IMR-90 (cell line): Measurements from ENCODE around the gene MUC6. TPM values are rescaled to one million over a fixed set of nuclear protein-coding genes. Genes with fewer than 3 reads are reported as not detected.

Source experiments
- ATAC-seq: fragments of 200-7000 bp; cut with Tn5 transposase; 2 replicates; pipeline ENCODE4 v1.9.1; 2020; ENCODE audit warnings: low read depth, mild to moderate bottlenecking, moderate library complexity
- BruUV-seq: library from RNA; stranded (reverse); fragments of 400-500 nt; replicated peaks from 2 replicates; lab custom pipeline; 2021; lab: Mats Ljungman, UMichigan
- CTCF ChIA-PET: fragments of 300-600 bp; formaldehyde crosslinking; extraction: SDS; loops from one replicate; lab custom pipeline; 2021; ENCODE audit warnings: antibody characterized with exemption; lab: Yijun Ruan, JAX
- POLR2A ChIA-PET: fragments of 300-600 bp; sonication (Branson Sonifier 250); formaldehyde crosslinking; loops from one replicate; lab custom pipeline; 2022; ENCODE audit warnings: antibody characterized with exemption; ENCODE audit not compliant: unreplicated experiment; lab: Charles Lee
- DNase-seq: peaks from one replicate; pipeline ENCODE4 v3.0.0; 2013
- H2AFZ ChIP-seq: replicated peaks from 2 replicates; pipeline ENCODE3; 2013; ENCODE audit warnings: low read length, mild to moderate bottlenecking; ENCODE audit not compliant: poor library complexity
- H2AK5ac ChIP-seq: 2 replicates; pipeline ENCODE4 v1.6.1; 2013; ENCODE audit warnings: low read depth, low read length, inconsistent platforms
- H2AK9ac ChIP-seq: replicated peaks from 2 replicates; pipeline ENCODE3; 2013; ENCODE audit warnings: mild to moderate bottlenecking, low read depth, low read length, moderate library complexity; ENCODE audit not compliant: poor library complexity
- H2BK120ac ChIP-seq: 2 replicates; pipeline ENCODE4 v1.6.1; 2013; ENCODE audit warnings: low read depth, low read length, inconsistent platforms
- H2BK15ac ChIP-seq: 3 replicates; pipeline ENCODE4 v1.6.1; 2013; ENCODE audit warnings: low read depth, low read length, inconsistent platforms
- H2BK20ac ChIP-seq: 2 replicates; pipeline ENCODE4 v1.6.1; 2013; ENCODE audit warnings: low read depth, mild to moderate bottlenecking, inconsistent platforms, low read length, moderate library complexity
- H2BK5ac ChIP-seq: 2 replicates; pipeline ENCODE4 v1.6.1; 2013; ENCODE audit warnings: mild to moderate bottlenecking, low read depth, low read length, inconsistent platforms; ENCODE audit not compliant: poor library complexity, severe bottlenecking
- H3K14ac ChIP-seq: replicated peaks from 2 replicates; pipeline ENCODE4 v1.6.1; 2013; ENCODE audit warnings: low read depth, low read length, inconsistent platforms
- H3K18ac ChIP-seq: 2 replicates; pipeline ENCODE4 v1.6.1; 2013; ENCODE audit warnings: low read depth, low read length, control low read depth
- H3K23ac ChIP-seq: 2 replicates; pipeline ENCODE4 v1.6.1; 2013; ENCODE audit warnings: low read depth, low read length, inconsistent platforms
- H3K27ac ChIP-seq: 2 replicates; pipeline ENCODE4 v1.5.1; 2013; ENCODE audit warnings: mild to moderate bottlenecking, control low read depth, low read length; ENCODE audit not compliant: insufficient read depth
- H3K27me3 ChIP-seq: 2 replicates; pipeline ENCODE4 v1.6.1; 2013; ENCODE audit warnings: low read length; ENCODE audit not compliant: control insufficient read depth, insufficient read depth
- H3K36me3 ChIP-seq: 2 replicates; pipeline ENCODE4 v1.6.1; 2013; ENCODE audit warnings: low read length, mixed read lengths; ENCODE audit not compliant: control insufficient read depth, insufficient read depth
- H3K4ac ChIP-seq: 2 replicates; pipeline ENCODE4 v1.6.1; 2013; ENCODE audit warnings: low read depth, low read length, inconsistent platforms
- H3K4me1 ChIP-seq: 2 replicates; pipeline ENCODE4 v1.6.1; 2013; ENCODE audit warnings: low read length, mixed read lengths; ENCODE audit not compliant: control insufficient read depth, insufficient read depth
- H3K4me2 ChIP-seq: 2 replicates; pipeline ENCODE4 v1.6.1; 2013; ENCODE audit warnings: low read depth, mild to moderate bottlenecking, control low read depth, low read length, moderate library complexity
- H3K4me3 ChIP-seq: 2 replicates; pipeline ENCODE4 v1.5.1; 2013; ENCODE audit warnings: low read depth, mild to moderate bottlenecking, control low read depth, low read length, moderate library complexity; ENCODE audit not compliant: insufficient read depth
- H3K56ac ChIP-seq: 2 replicates; pipeline ENCODE4 v1.6.1; 2013; ENCODE audit warnings: low read length, inconsistent platforms; ENCODE audit not compliant: insufficient read depth; ENCODE audit errors: extremely low read depth
- H3K79me1 ChIP-seq, 2 experiments: 2 replicates each; pipeline ENCODE4 v1.6.1; 2013; ENCODE audit warnings: low read length in 2 of 2, inconsistent platforms in 1 of 2, low read depth in 1 of 2
- H3K9ac ChIP-seq: 2 replicates; pipeline ENCODE4 v1.6.1; 2013; ENCODE audit warnings: low read depth, low read length, control low read depth
- H3K9me1 ChIP-seq: 2 replicates; pipeline ENCODE4 v1.6.1; 2013; ENCODE audit warnings: low read length, inconsistent platforms; ENCODE audit not compliant: insufficient read depth
- H3K9me3 ChIP-seq: 2 replicates; pipeline ENCODE4 v1.6.1; 2013; ENCODE audit warnings: low read length; ENCODE audit not compliant: control insufficient read depth, insufficient read depth
- H4K20me1 ChIP-seq: 2 replicates; pipeline ENCODE4 v1.6.1; 2013; ENCODE audit warnings: low read length, inconsistent platforms; ENCODE audit not compliant: insufficient read depth
- H4K5ac ChIP-seq: 2 replicates; pipeline ENCODE4 v1.6.1; 2013; ENCODE audit warnings: mild to moderate bottlenecking, low read depth, low read length, control low read depth
- H4K8ac ChIP-seq, 2 experiments: 2 replicates each; pipeline ENCODE4 v1.6.1; 2013; ENCODE audit warnings: low read depth in 2 of 2, low read length in 2 of 2, control low read depth in 1 of 2, inconsistent platforms in 1 of 2
- H4K91ac ChIP-seq: 2 replicates; pipeline ENCODE4 v1.6.1; 2013; ENCODE audit warnings: low read depth, low read length, inconsistent platforms; ENCODE audit not compliant: insufficient read depth
- BHLHE40 ChIP-seq: fragments of 150-350 bp; IDR thresholded peaks from 2 replicates; pipeline ENCODE4 v1.6.1; 2016; ENCODE audit warnings: mild to moderate bottlenecking, low read depth, low read length
- CHD1 ChIP-seq: IDR thresholded peaks from 2 replicates; pipeline ENCODE4 v1.6.1; 2012; ENCODE audit warnings: low read depth, low read length, improper control_type of control experiment
- MAFK ChIP-seq: IDR thresholded peaks from 2 replicates; pipeline ENCODE4 v1.6.1; 2012; ENCODE audit warnings: low read depth, low read length, improper control_type of control experiment
- MAZ ChIP-seq: IDR thresholded peaks from 2 replicates; pipeline ENCODE4 v1.6.1; 2012; ENCODE audit warnings: low read depth, mild to moderate bottlenecking, low read length, improper control_type of control experiment, moderate library complexity, borderline replicate concordance
- POLR2A ChIP-seq: IDR thresholded peaks from 2 replicates; pipeline ENCODE4 v1.6.1; 2012; ENCODE audit warnings: mild to moderate bottlenecking, low read depth, low read length
- RCOR1 ChIP-seq: IDR thresholded peaks from 2 replicates; pipeline ENCODE4 v1.6.1; 2012; ENCODE audit warnings: mild to moderate bottlenecking, low read length, improper control_type of control experiment; ENCODE audit not compliant: insufficient replicate concordance
- WGBS, 2 experiments: methylation state at CpG; one replicate each; pipeline versions ENCODE4 v1.1.5 to v1.1.7; 2013; ENCODE audit warnings: missing lambda C conversion rate in 2 of 2; ENCODE audit not compliant: insufficient read length in 1 of 2; ENCODE audit errors: extremely low coverage in 2 of 2; 5-methylcytosine and 5-hydroxymethylcytosine counted together
- dilution Hi-C: fragments of 300-500 bp; cut with HindIII; formaldehyde crosslinking; loops from one replicate; pipeline ENCODE4 v1.14.3; 2018; ENCODE audit warnings: low sequenced_read_pairs; ENCODE audit not compliant: unreplicated experiment
- in situ Hi-C: fragments of 300-500 bp; cut with MboI; formaldehyde crosslinking; loops from 3 replicates; pipeline ENCODE4 v1.14.3; 2019; ENCODE audit warnings: low sequenced_read_pairs, inconsistent platforms, mixed read lengths
- intact Hi-C: fragments of 100-400 bp; cut with micrococcal nuclease; formaldehyde crosslinking; loops from 2 replicates; pipeline ENCODE4 v1.10.0; 2022
- polyA plus RNA-seq, 3 experiments: library from polyadenylated mRNA; depleted of rRNA; stranded (reverse); fragments of >200 nt; gene quantifications; 2 replicates each; pipeline ENCODE4 v1.2.3, GENCODE V29; 2012; ENCODE audit warnings: low replicate concordance in 1 of 3
- total RNA-seq: library from RNA; depleted of rRNA; stranded (reverse); fragments of >200 nt; gene quantifications from 2 replicates; pipeline ENCODE4 v1.2.3, GENCODE V29; 2012
- TF ChIP-seq, protein P1 (sequence below): fragments of 150-350 bp; IDR thresholded peaks from 2 replicates; pipeline ENCODE4 v1.6.1; 2016; ENCODE audit warnings: low read depth, mild to moderate bottlenecking, low read length, moderate library complexity, borderline replicate concordance
- TF ChIP-seq, protein P2 (sequence below): conservative IDR thresholded peaks from 2 replicates; pipeline ENCODE4 v1.5.1; 2012; ENCODE audit warnings: mild to moderate bottlenecking, low read depth, low read length, improper control_type of control experiment

The MUC6 gene
- total and polyA plus RNA-seq, 2 of the 4 experiments (the other 2 are of a cell fraction), result not detected

DNA sequence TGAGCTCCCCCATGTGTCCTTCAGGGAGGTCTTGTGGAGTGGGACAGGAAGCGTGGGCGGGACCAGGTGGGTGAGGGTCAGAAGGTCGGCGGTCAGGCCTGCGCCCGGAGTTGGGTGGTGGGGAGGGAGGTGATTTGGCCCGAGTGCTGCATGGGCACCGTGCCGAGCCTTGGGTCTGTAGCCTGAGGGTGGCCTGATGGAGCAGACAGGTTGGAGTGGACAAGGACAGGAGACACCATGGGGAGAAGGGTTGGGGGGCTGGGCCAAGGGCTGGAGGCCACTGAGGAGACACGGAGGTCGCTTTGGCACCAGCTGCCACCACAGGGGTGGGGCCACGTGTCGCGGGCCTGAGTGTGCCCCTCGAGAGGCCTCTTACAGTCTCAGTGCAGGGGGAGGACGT lies 57.7 kb downstream of the MUC6 start:
- H3K14ac ChIP-seq, result no peak overlapping the region
- no peak overlapping the region for H2AK9ac ChIP-seq
- no peak overlapping the region for H3K18ac ChIP-seq
- no peak overlapping the region for H4K5ac ChIP-seq
- POLR2A ChIA-PET, result no interaction called here
- no peak overlapping the region for H2BK120ac ChIP-seq
- H2AFZ ChIP-seq, result no peak overlapping the region
- H2AK5ac ChIP-seq, result no peak overlapping the region
- no TSS peak for BruUV-seq
- no peak overlapping the region for H3K56ac ChIP-seq
- no peak overlapping the region for H3K4ac ChIP-seq
- no peak overlapping the region for H4K8ac ChIP-seq
- TF ChIP-seq, protein P1, sequence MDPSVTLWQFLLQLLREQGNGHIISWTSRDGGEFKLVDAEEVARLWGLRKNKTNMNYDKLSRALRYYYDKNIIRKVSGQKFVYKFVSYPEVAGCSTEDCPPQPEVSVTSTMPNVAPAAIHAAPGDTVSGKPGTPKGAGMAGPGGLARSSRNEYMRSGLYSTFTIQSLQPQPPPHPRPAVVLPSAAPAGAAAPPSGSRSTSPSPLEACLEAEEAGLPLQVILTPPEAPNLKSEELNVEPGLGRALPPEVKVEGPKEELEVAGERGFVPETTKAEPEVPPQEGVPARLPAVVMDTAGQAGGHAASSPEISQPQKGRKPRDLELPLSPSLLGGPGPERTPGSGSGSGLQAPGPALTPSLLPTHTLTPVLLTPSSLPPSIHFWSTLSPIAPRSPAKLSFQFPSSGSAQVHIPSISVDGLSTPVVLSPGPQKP, result no peak
- no peak for TF ChIP-seq MAZ
- no peak for TF ChIP-seq POLR2A
- no peak for TF ChIP-seq RCOR1
- TF ChIP-seq MAFK, result no peak
- no peak for TF ChIP-seq CHD1
- TF ChIP-seq, protein P2, sequence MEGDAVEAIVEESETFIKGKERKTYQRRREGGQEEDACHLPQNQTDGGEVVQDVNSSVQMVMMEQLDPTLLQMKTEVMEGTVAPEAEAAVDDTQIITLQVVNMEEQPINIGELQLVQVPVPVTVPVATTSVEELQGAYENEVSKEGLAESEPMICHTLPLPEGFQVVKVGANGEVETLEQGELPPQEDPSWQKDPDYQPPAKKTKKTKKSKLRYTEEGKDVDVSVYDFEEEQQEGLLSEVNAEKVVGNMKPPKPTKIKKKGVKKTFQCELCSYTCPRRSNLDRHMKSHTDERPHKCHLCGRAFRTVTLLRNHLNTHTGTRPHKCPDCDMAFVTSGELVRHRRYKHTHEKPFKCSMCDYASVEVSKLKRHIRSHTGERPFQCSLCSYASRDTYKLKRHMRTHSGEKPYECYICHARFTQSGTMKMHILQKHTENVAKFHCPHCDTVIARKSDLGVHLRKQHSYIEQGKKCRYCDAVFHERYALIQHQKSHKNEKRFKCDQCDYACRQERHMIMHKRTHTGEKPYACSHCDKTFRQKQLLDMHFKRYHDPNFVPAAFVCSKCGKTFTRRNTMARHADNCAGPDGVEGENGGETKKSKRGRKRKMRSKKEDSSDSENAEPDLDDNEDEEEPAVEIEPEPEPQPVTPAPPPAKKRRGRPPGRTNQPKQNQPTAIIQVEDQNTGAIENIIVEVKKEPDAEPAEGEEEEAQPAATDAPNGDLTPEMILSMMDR, result no peak
- no peak for TF ChIP-seq BHLHE40
- no peak overlapping the region for H3K4me2 ChIP-seq
- peaks cover 38% of the 10 kb centered on the region for H4K20me1 ChIP-seq
- DNase-seq, result no peak
- H3K4me3 ChIP-seq, result no peak overlapping the region
- no peak overlapping the region for H3K27ac ChIP-seq
- peaks cover 47% of the 10 kb centered on the region for H3K36me3 ChIP-seq
- in situ Hi-C loops, result no loop called here
- dilution Hi-C loops, result no loop called here
- CTCF ChIA-PET, result no interaction called here
- no peaks in the 10 kb centered on the region for H3K4me1 ChIP-seq
- no peak overlapping the region for H3K23ac ChIP-seq
- intact Hi-C loops, result no loop called here
- H2BK15ac ChIP-seq, result no peak overlapping the region
- no peaks in the 10 kb centered on the region for H3K9me3 ChIP-seq
- no peak overlapping the region for H4K91ac ChIP-seq
- WGBS, 2 experiments, result 92% methylated on average over 11 of the region's 16 CpGs; no CpG with 5 or more reads in 1 of the 2 experiments
- peaks cover 15 to 52% of the 10 kb centered on the region in 2 experiments for H3K79me1 ChIP-seq
- no peaks in the 10 kb centered on the region; the same call in 1 of the 2 replicates for H3K9me1 ChIP-seq
- no peak for ATAC-seq
- H2BK20ac ChIP-seq, result no peak overlapping the region
- no peak overlapping the region for H3K9ac ChIP-seq
- H2BK5ac ChIP-seq, result no peak overlapping the region
- H3K27me3 ChIP-seq, result no peaks in the 10 kb centered on the region
